ENCODE data around the gene GRK7.
"Not testable (repeated sequence)": the region's sequence is repeated elsewhere in the genome, so short reads cannot be mapped to it uniquely, and the experiment has no call there.

The GRK7 gene

DNA sequence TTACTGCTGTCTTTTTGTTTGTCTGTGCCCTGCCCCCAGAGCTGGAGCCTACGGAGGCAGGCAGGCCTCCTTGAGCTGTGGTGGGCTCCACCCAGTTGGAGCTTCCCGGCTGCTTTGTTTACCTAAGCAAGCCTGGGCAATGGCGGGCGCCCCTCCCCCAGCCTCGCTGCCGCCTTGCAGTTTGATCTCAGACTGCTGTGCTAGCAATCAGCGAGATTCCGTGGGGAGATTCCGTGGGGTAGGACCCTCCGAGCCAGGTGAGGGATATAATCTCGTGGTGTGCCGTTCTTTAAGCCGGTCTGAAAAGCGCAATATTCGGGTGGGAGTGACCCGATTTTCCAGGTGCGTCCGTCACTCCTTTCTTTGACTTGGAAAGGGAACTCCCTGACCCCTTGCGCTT lies 656 bp upstream of the GRK7 start:
- DNase-seq (ENCODE audit: low spot score): not testable (repeated sequence)

DNA sequence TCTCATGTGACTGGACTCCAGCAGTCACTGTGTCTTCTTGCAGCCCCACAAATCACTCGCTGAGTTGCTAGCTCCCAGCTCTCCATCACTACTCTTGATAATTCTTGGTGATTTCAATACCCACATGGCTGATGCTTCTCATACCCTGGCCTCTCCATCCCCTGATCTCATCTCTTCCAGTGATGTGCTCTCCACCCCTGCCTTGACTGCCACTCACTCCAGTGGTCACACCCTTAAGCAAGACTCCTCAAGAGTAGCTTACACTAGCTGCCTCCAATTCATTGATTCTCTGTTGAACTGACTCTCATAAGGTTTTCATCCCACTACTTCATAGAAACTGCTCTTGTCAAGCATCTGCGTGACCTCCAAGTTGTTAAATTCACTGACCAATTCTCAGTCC lies 837 bp downstream of the GRK7 start:
- DNase-seq (ENCODE audit: low spot score): no peak

DNA sequence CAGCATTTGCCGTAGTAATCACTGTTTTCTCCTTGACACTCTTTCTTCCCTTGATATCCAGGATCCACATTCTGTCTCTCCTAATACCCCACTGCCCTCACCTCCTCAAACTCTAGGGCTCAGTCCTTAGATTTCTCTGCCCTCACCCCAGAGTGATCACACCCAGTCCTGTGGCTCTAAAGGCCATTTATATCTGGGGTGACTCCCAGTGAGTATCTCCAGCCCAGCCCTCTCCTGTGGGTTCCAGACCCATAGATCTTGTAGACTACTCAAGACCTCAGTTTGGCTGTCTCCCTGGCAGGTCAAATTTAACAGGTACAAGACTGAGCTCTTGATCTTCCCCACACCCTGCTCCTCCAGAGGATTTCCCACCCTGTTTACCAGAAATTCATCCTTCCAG lies 1.3 kb downstream of the GRK7 start:
- no peak for DNase-seq (ENCODE audit: low spot score)

DNA sequence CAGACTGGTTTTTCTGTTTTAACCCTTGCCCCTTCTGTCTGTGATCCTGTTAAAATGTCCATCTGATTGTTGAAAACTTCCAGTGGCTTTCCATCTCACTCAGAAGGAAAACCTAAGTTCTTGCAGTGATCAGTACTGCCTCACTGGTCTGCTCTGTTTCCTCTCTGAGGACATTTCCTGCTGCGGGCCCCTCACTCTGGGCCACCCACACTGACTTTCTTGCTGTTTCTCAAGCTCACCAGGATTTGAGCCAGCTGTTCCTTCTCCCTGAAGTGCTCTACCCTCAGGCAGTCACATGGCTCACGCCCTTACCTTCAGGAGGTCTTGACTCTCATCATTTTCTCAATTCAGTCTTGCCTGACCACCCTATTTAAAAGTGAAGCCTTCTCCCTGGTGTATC lies 1.8 kb downstream of the GRK7 start:
- DNase-seq (ENCODE audit: low spot score): no peak

DNA sequence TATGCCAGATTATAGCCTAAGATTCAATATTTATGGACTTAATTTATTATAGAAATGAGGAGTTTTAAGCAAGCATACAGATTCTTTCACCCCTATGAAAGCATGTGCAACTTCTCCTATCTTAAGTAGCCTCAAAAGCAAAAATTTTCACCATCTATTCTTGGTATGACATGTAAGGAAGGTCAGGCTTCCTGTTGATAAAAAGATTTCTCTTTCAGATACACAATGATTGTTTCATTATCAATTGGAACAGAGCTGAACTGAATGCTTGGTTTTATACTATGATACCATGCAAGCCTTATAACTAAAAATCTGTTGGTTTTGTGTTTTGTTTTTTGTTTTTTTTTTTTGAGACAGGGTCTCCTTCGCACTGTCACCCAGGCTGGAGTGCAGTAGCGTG lies 3.9 kb downstream of the GRK7 start:
- no peak for DNase-seq (ENCODE audit: low spot score)

DNA sequence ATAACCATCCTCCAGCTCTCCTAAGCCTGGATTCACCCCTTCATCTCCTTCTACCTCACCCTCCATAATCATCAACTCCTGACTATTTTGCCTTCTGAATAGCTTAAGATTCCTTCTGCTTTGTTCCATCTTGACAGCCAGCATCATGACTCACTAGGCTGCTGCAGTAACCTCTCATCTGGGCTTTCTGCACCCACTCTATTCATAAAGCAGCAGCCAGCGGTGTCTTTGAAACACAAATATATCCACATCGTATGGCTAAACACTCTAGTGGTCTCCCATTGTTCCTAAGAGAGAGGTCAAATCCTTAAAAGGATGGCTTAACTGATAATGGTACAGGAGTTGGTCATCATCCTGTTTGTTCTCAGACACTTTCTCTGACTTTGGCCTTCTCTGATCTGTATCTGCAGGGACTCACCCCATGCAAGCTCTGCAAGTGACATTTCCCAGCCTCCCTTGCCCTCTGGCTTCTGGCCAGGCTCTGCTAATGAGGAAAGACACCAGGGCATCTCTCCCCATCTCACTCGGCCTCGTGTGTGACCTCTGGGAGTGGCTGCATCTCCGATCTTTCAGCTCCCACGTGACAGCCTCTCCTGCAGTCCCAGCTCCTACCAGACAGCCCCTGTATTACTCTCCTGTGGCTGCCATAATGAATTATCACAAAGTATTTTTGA lies 6.2 kb downstream of the GRK7 start:
- peak; percentile 35 for DNase-seq (ENCODE audit: low spot score)

DNA sequence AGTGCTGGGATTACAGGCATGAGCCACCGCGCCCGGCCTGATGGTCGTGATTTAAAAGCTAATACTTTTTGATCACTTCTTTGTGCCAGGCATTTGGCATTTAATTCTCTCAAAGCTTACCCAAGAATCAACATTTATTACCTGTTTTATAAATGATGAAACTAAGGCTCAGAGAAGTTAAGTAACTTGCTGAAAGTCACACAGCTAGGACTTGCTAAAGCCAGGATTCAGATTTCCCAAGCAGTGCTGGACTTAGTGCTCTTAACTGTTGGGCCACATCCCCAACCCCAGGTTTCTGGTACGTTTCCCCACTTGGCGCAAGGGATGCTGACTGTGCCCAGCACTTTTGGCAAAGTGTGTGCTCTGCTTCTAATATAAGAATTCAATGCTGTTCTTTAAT lies 10.5 kb downstream of the GRK7 start:
- no peak for DNase-seq (ENCODE audit: low spot score)

DNA sequence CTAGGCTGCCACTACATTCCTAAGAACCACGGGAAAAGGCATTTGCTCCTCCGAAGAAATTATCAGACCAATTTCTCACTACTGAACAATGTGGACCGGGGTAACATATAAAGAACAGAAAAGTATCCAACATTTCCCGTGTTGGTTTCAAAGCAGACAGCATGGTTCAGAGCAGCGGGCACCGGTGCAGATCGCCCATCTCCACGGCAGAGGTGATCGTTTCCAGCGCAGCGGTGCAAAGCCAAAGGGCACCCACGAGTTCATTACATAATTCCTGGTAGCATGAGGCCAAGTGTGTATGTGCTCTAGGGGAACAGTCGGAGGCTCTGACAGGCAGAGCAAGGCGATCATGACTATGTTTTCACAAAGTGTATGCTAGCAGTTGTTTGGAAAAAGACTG lies 13.2 kb downstream of the GRK7 start:
- DNase-seq (ENCODE audit: low spot score): no peak

DNA sequence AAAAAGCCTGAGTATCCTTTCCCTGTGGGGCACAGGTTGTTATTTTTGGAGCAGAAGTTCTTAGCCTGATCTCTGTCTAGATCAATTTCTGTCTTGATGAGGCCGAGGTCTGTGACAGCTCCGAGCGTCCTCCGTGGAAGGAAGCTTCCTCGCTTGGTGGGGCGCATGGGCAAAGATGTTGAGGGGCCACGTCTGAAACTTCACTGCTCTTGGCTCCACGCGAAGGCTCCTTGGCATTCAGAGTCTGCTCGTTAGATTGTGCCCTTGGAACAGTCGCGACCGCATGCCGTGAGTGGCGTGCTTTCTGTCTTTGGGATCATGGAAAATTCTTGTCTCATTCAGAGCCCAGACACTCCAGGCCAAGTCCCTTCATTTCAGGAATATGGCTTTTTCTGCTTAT lies 13.7 kb downstream of the GRK7 start:
- no peak for DNase-seq (ENCODE audit: low spot score)

DNA sequence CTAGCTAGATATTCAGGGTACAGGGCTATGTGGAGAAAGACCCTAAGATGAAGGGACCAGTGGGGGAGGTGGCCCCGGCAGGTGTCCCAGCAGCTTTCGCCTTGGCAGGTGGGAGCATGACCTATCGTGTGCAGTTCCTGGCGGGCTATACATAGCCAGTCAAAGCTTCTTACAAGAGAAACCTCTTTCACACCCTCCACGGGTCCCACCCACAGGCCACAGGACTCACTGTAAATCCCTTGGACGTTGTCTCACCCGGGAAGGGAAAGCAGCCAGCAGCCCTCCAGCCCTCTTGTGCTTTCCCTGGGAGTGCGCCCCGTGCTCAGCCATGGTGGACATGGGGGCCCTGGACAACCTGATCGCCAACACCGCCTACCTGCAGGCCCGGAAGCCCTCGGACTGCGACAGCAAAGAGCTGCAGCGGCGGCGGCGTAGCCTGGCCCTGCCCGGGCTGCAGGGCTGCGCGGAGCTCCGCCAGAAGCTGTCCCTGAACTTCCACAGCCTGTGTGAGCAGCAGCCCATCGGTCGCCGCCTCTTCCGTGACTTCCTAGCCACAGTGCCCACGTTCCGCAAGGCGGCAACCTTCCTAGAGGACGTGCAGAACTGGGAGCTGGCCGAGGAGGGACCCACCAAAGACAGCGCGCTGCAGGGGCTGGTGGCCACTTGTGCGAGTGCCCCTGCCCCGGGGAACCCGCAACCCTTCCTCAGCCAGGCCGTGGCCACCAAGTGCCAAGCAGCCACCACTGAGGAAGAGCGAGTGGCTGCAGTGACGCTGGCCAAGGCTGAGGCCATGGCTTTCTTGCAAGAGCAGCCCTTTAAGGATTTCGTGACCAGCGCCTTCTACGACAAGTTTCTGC lies 15.0 kb downstream of the GRK7 start:
- DNase-seq (ENCODE audit: low spot score): no peak

DNA sequence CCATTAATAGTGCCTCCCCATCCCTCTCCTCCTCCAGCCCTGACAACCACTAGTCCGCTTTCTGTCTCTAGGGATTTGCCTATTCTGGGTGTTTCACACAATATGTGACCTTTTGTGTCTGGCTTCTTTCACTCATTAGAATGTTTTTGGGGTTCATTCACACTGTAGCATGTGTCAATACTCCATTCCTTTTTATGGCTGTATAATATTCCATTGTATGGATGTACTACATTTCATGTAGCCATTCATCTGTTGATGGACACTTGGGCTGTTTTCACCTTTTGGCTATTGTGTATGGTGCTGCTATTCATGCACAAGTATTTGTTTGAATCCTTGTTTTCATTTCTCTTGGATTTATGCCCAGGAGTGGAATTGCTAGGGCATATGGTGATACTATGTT lies 16.5 kb downstream of the GRK7 start:
- DNase-seq (ENCODE audit: low spot score): no peak

DNA sequence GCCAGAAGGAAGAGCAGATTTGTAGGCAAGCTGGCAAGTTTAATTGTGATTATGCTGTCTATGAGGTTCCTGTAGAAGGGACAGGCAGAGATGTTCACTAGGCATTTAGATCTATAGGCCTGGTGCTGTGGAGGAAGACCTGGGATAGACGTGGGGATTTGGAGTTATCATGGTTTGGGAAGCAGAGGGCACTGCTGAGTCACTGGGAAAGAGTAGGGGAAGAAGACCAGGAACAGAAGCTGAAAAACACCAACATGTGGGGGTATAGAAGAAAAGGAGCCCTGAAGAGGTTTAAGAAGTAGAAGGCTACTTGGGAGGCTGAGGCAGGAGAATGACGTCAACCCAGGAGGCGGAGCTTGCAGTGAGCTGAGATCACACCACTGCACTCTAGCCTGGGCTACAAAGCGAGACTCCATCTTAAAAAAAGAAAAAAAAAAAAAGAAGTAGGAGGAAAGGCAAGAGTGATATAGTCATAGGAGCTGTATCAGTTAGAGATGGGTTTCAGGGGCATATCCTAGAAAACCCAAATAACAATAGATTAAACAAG lies 19.3 kb downstream of the GRK7 start:
- no peak for DNase-seq (ENCODE audit: low spot score)

DNA sequence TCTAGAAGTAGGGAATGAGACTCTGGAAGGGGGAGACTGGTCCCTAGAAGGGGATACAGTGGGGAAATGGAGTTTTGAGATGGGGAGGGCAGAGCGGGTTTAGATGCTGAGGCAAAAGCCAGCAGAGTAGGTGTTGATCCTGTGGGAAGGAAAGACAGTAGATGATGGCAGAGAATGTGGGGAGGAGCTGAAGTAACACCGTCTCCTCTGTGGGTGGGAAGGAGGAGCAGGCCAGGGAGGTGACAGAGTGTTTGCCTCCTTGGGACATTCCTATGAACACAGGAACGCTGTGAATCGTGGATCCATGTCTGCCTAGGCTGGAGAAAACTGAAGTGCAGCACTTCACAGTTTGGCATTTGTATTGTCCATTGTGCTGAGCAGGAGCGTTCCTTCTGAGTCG lies 20.4 kb downstream of the GRK7 start:
- no peak for DNase-seq (ENCODE audit: low spot score)

DNA sequence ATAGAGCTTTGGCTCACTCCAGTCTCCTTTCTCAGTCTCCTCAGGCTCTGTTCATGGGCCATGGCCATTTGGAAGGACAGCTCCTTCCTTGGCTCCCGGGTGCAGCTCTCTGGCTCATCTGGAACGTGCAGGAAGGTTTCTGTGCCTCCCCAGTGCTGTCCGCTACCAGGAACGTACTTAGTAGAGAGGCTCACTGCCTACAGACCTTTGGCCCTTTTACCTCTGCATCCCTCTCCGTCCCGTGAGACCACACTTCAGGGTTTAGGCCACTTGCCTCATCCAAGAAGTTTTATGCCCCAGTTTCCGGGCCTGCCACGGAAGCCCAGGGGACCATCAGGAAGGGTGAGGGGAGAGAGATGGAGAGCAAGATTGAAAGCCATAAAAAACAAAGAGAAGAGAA lies 20.9 kb downstream of the GRK7 start:
- no peak for DNase-seq (ENCODE audit: low spot score)

DNA sequence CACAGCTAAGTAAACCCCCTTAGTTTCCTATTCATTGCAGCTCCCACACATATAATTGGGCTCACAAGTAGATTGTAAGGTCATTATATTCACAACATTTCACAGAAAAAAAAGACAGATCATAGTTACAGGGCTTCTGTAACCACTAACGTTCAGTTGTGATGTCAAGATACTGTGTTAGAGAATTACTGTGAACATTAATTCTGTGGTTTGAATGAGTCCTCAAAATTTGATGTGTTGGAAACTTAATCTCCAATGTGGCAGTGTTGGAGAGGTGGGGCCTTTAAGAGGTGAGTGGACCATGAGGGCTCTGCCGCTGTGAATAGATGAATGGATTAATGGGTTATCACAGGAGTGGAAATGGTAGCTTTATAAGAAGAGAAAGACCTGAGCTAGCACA lies 21.3 kb downstream of the GRK7 start:
- no peak for DNase-seq (ENCODE audit: low spot score)

DNA sequence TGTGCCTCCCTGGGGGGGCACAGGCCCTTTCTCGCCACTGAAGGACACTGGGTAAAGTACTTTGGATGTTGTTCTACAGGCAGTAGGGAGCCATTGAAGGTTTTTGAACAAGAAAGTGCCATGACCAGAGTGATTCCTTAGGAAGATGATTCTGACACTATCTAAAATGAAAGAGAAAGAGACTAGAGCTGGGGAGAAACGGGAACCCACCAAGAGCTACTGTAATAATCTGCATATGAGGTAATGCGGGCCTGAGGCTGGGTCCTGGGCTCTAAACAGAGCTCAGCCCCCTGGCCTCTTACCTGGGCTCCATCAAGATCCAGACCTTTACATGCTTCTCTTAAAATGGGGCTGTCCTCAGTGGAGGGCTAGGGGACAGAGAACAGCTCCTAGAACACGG lies 24.9 kb downstream of the GRK7 start:
- DNase-seq (ENCODE audit: low spot score): no peak

DNA sequence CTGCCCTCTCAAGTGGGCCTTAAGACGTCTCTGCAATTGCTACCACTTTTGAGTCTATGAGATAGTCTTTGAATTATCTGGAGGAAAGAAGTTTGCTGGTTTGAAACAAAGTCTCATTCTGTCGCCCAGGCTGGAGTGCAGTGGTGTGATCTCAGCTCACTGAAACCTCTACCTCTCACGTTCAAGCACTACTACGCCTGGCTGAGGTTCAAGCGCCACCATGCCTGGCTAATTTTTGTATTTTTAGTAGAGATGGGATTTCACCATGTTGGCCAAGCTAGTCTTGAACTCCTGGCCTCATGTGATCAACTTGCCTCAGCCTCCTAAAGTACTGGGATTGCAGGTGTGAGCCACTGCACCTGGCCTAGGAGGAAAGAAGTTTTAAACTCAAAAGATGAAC lies 25.5 kb downstream of the GRK7 start:
- not testable (repeated sequence) for DNase-seq (ENCODE audit: low spot score)

DNA sequence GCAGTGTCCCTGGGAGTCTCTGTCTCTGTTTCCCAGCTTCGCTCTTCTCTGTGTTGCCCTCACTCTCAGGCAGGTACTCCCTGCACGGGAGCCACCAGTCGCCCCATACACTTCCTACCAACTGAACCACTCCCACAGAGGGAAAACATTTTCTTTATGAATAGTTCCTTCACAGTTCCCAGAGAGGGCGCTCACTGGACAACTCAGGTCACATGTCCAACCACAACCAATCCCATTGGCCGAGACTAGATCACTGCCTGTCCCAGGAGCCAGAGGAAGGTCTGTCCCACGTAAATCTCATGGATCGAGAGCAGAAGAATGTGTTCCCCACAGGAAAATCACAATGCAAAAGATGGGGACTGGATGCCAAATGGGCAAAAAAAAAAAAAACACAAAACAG lies 26.1 kb downstream of the GRK7 start:
- DNase-seq (ENCODE audit: low spot score): no peak

DNA sequence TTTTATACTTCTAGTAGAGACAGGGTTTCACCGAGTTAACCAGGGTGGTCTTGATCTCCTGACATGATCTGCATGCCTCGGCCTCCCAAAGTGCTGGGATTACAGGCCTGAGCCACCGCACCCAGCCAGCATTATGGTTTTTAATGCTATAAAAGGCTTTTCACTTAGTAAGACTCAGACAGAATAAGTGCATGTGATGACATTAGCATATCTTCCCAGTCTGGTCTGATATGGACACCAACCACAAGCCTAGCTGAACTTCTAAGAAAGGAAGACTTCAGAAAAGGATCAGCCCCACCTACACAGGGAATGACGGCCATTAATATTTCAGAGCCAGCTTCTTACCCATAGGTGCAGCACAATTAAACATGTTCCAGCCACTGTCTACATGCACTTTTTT lies 27.0 kb downstream of the GRK7 start:
- DNase-seq (ENCODE audit: low spot score): no peak

DNA sequence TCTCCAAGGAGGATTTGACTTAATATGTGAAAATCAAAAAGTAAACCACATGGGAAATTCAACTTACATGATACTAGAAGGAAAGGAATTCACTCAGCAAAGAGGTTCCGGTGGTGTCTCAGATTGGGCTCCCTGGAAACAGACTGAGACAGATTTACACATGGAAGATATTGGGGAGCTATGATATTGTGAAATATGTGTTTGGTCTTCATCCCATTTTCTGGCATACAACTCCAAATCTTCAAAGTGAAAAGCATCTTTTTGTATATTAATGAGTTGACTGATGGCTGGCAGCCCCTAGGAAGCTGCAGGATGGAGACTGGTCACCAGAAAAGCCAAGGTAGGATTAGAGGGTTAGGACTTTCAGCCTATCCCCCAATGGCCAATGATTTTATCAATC lies 29.3 kb downstream of the GRK7 start:
- no peak for DNase-seq (ENCODE audit: low spot score)

DNA sequence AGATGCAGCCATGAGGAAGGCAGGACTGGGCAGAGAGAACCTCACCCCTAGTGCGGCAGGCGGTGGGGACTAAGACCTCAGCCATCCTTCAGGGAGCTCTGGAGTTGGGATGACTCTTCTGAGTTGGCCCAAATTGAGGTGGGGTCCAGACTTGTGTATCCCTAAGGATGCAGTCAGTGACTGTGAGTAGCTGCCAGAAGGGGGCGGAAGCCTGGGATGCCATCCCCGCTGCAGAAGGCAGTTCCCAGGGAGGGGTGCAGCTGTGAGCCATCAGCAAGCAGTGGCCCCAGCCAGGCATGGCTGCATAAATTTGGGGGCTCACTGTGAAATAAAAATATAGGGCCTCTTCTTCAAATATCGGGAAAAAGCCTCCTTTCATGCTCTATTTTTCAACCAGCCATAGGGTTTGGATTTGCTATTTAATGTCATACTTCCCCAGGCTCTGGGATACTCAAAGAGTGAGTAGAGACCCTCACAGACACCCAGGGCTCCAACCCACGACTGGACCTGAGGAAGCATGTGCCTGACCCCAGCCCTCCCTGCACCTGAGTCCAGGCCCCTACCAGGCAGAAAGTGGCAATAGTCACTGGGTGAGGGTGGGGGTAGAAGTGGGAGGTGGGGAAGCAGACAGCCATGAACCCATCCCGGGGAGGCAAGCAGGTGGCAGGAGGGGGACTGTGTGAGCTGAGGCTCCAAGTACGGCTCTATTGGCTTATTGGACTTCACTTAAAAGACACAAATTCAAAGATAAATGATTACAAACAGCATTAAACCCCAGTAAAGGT lies 30.5 kb downstream of the GRK7 start:
- DNase-seq (ENCODE audit: low spot score): no peak

DNA sequence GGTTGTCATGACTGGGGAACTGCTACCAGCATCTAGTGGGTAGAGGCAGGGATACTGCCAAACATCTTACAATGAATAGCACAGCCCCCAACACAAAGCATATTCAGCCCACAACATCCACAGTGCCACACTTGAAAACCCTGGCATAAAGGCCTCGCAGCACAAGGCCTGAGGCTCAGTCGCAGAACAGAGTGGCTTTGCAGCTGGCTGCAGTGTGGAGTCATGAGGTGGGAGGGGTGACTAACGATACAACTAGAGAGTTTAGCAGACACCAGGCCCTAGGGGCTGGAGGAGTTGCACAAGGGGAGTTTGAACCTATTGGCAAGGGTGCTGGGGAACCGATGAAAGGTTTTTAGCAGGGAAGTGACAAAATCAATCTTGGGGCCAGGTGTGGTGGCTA lies 32.1 kb downstream of the GRK7 start:
- no peak for DNase-seq (ENCODE audit: low spot score)

DNA sequence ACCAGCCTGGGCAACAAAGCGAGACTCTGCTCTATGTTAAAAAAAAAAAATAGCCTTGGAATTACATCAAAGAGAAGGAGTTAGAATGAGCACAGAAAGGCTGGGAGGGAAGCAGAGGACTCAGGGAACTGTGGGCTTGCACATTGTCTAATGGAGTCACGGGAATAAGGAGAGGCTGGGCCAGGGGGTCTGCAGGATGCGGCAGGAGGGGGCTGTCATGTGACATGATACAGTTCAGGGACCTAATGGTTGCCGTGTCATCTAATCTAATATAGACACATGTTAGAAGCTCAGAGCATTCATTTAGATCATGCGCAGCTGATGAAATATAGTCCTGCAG lies 32.5 kb downstream of the GRK7 start:
- DNase-seq (ENCODE audit: low spot score): no peak

All from kidney capillary endothelial cell (primary cell).